GM12878 (cell line): ENCODE data around the gene RAET1E. TPM values are rescaled to one million over a fixed set of nuclear protein-coding genes. Genes with fewer than 3 reads are reported as not detected.
"Not testable (repeated sequence)": the region's sequence is repeated elsewhere in the genome, so short reads cannot be mapped to it uniquely, and the experiment has no call there.

Experiments used
- ATAC-seq: fragments of 200-7000 bp; cut with Tn5 transposase; 3 replicates; pipeline ENCODE4 v1.9.1; 2020; ENCODE audit warnings: mild to moderate bottlenecking, moderate library complexity
- BruUV-seq: library from RNA; stranded (reverse); fragments of 400-500 nt; replicated peaks from 2 replicates; lab custom pipeline; 2021; lab: Mats Ljungman, UMichigan
- CTCF ChIA-PET: fragments of 300-600 bp; sonication (Branson Sonifier 250); formaldehyde crosslinking; extraction: SDS; loops from one replicate; lab custom pipeline; 2021; ENCODE audit warnings: inconsistent platforms; lab: Yijun Ruan, JAX
- POLR2A ChIA-PET: fragments of 350-600 bp; formaldehyde crosslinking; extraction: SDS; loops from one replicate; lab custom pipeline; 2021; ENCODE audit warnings: inconsistent platforms; lab: Charles Lee
- RAD21 ChIA-PET: fragments of 300-600 bp; sonication (Branson Sonifier 250); formaldehyde crosslinking; loops from one replicate; lab custom pipeline; 2023; ENCODE audit warnings: antibody characterized with exemption; ENCODE audit not compliant: unreplicated experiment; lab: Charles Lee
- SMC1A ChIA-PET: fragments of 300-600 bp; sonication (Branson Sonifier 250); formaldehyde crosslinking; loops from one replicate; lab custom pipeline; 2023; ENCODE audit not compliant: unreplicated experiment, uncharacterized antibody; lab: Charles Lee
- DNase-seq: peaks from one replicate; pipeline ENCODE4 v3.0.0-alpha.2; 2011; ENCODE audit warnings: low read depth, low spot score
- FAIRE-seq: peaks from 3 replicates; lab custom pipeline; 2011; peaks lifted over from hg19 to GRCh38; lab: Jason Lieb, UNC
- H2AFZ ChIP-seq: 2 replicates; pipeline ENCODE4 v1.6.0; 2011; ENCODE audit warnings: low read depth, low read length, control low read depth; ENCODE audit not compliant: control insufficient read depth
- H3K27ac ChIP-seq: 2 replicates; pipeline ENCODE4 v1.5.1; 2011; ENCODE audit warnings: control low read depth; ENCODE audit not compliant: control insufficient read depth, insufficient read depth
- H3K27me3 ChIP-seq, 2 experiments: replicated peaks in 1 of 2; 2 replicates each; pipeline versions ENCODE4 v1.6.0 to v1.6.1; 2011; ENCODE audit warnings: low read length in 1 of 2; ENCODE audit not compliant: control insufficient read depth in 2 of 2, insufficient read depth in 2 of 2
- H3K36me3 ChIP-seq, 2 experiments: 2 replicates each; pipeline ENCODE4 v1.5.1; 2011; ENCODE audit warnings: low read length in 1 of 2; ENCODE audit not compliant: control insufficient read depth in 2 of 2, insufficient read depth in 2 of 2
- H3K4me1 ChIP-seq: 2 replicates; pipeline ENCODE4 v1.6.1; 2011; ENCODE audit warnings: mild to moderate bottlenecking, low read length, moderate library complexity, mixed read lengths; ENCODE audit not compliant: control insufficient read depth, insufficient read depth
- H3K4me2 ChIP-seq: 2 replicates; pipeline ENCODE4 v1.6.0; 2011; ENCODE audit warnings: control low read depth; ENCODE audit not compliant: control insufficient read depth, insufficient read depth
- H3K4me3 ChIP-seq: fragments of 200-600 bp; sonication (generic); 2 replicates; pipeline ENCODE4 v1.5.1; 2016
- H3K79me2 ChIP-seq: 2 replicates; pipeline ENCODE4 v1.6.0; 2011; ENCODE audit warnings: low read length; ENCODE audit not compliant: control insufficient read depth, insufficient read depth
- H3K9ac ChIP-seq: 2 replicates; pipeline ENCODE4 v1.8.0; 2011; ENCODE audit warnings: low read length, control low read depth, mixed read lengths; ENCODE audit not compliant: control insufficient read depth, insufficient read depth
- H3K9me3 ChIP-seq: replicated peaks from 3 replicates; pipeline ENCODE4 v1.5.1; 2011; ENCODE audit warnings: mild to moderate bottlenecking, low read length; ENCODE audit not compliant: control insufficient read depth, insufficient read depth
- H4K20me1 ChIP-seq: 2 replicates; pipeline ENCODE4 v1.6.0; 2011; ENCODE audit not compliant: control insufficient read depth, insufficient read depth
- CREM ChIP-seq: IDR thresholded peaks from 2 replicates; pipeline ENCODE4 v1.6.1; 2014; ENCODE audit warnings: antibody characterized with exemption, low read depth
- IRF4 ChIP-seq: IDR thresholded peaks from 2 replicates; pipeline ENCODE4 v1.6.1; 2011; ENCODE audit warnings: low read depth, low read length
- WGBS: methylation state at CpG from one replicate; pipeline ENCODE4 v1.1.6; 2016; ENCODE audit warnings: low lambda C conversion rate; ENCODE audit not compliant: insufficient replicate concordance, insufficient coverage; ENCODE audit errors: missing lambda C conversion rate; 5-methylcytosine and 5-hydroxymethylcytosine counted together
- in situ Hi-C: fragments of 300-500 bp; cut with MboI; formaldehyde crosslinking; loops from 9 replicates; pipeline ENCODE4 v1.14.3; 2018; ENCODE audit warnings: mixed read lengths
- intact Hi-C: fragments of 100-400 bp; cut with micrococcal nuclease; formaldehyde crosslinking; loops from one replicate; pipeline ENCODE4 v1.14.2; 2022; ENCODE audit not compliant: unreplicated experiment
- polyA plus RNA-seq, 11 experiments: library from polyadenylated mRNA; depleted of rRNA in 4 of 11; unstranded in 6 of 11; stranded (reverse) in 5 of 11; fragments of >200 nt; fragmentation: Nextera tagmentation in 4 of 11; fragmentation: Illumina TruSeq in 1 of 11; extraction: Ambion mirVana in 4 of 11; extraction: Trizol in 1 of 11; gene quantifications; 1 replicate in 1 of 11; 2 replicates in 10 of 11; pipeline versions ENCODE4 v1.2.1 to v1.2.3, GENCODE V29; 2011 to 2016; ENCODE audit warnings: inconsistent platforms in 2 of 11, missing spikeins in 2 of 11, low read depth in 1 of 11
- total RNA-seq, 4 experiments: library from RNA; depleted of rRNA in 3 of 4; stranded (reverse); fragments of >200 nt in 3 of 4; fragmentation: Illumina TruSeq in 1 of 4; extraction: Trizol in 1 of 4; gene quantifications; 2 replicates each; pipeline versions ENCODE4 v1.2.1 to v1.2.3, GENCODE V29; 2013 to 2021
- TF ChIP-seq, protein P1 (sequence below): fragments of 450-650 bp; formaldehyde crosslinking; IDR thresholded peaks from 2 replicates; pipeline ENCODE4 v1.4.0; 2020; ENCODE audit warnings: mild to moderate bottlenecking, moderate library complexity

Gene RAET1E
- total and polyA plus RNA-seq, 10 of the 15 experiments (the other 5 are each of a cell fraction or from before 2014, with no cell fraction given) = not detected

DNA sequence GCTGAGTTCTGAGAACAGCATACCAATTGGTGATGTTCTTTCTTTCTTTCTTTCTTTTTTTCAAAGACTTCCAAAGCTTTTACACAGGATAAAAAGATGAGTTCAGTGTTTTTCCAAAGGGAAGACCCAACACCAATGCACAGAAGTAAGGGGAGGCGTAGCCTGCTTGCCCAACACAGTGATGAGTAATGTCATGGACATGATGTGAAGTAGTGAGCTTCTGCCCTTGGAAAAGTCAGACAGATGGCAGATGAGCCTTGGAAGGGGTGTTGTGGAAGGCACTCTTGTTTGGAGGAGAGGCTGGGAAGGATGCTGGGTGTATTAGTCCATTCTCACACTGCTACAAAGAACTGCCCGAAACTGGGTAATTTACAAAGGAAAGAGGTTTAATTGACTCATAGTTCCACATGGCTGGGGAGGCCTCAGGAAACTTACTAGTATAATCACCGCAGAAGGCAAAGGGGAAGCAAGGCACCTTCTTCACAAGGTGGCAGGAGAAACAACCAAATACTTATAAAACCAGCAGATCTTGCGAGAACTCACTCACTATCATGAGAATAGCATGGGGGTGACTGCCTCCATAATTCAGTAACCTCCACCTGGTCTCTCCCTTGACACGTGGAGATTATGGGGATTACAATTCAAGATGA lies 46.3 kb downstream of the RAET1E start (continued):
- TF ChIP-seq, protein P1, sequence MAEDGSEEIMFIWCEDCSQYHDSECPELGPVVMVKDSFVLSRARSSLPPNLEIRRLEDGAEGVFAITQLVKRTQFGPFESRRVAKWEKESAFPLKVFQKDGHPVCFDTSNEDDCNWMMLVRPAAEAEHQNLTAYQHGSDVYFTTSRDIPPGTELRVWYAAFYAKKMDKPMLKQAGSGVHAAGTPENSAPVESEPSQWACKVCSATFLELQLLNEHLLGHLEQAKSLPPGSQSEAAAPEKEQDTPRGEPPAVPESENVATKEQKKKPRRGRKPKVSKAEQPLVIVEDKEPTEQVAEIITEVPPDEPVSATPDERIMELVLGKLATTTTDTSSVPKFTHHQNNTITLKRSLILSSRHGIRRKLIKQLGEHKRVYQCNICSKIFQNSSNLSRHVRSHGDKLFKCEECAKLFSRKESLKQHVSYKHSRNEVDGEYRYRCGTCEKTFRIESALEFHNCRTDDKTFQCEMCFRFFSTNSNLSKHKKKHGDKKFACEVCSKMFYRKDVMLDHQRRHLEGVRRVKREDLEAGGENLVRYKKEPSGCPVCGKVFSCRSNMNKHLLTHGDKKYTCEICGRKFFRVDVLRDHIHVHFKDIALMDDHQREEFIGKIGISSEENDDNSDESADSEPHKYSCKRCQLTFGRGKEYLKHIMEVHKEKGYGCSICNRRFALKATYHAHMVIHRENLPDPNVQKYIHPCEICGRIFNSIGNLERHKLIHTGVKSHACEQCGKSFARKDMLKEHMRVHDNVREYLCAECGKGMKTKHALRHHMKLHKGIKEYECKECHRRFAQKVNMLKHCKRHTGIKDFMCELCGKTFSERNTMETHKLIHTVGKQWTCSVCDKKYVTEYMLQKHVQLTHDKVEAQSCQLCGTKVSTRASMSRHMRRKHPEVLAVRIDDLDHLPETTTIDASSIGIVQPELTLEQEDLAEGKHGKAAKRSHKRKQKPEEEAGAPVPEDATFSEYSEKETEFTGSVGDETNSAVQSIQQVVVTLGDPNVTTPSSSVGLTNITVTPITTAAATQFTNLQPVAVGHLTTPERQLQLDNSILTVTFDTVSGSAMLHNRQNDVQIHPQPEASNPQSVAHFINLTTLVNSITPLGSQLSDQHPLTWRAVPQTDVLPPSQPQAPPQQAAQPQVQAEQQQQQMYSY = no peak
- TF ChIP-seq IRF4 = no peak
- TF ChIP-seq CREM = no peak

DNA sequence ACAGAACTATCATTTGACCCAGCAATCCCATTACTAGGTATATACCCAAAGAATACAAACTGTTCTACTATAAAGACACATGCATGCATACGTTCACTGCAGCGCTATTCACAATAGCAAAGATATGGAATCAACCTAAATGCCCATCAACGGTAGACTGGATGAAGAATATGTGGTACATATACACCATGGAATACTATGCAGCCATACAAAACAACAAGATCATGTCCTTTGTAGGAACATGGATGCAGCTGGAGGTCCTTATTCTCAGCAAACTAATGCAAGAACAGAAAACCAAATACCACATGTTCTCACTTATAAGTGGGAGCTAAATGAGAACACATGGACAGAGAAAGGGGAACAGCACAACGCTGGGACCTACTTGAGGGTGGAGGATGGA lies 49.6 kb downstream of the RAET1E start:
- RAD21 ChIA-PET, H3K27ac ChIP-seq, H4K20me1 ChIP-seq, H3K4me3 ChIP-seq, SMC1A ChIA-PET, H2AFZ ChIP-seq, H3K4me1 ChIP-seq, H3K36me3 ChIP-seq, H3K4me2 ChIP-seq, DNase-seq, H3K27me3 ChIP-seq, FAIRE-seq, H3K9me3 ChIP-seq, H3K79me2 ChIP-seq, intact Hi-C loops, ATAC-seq, BruUV-seq, H3K9ac ChIP-seq, POLR2A ChIA-PET: not testable (repeated sequence)
- in situ Hi-C loops = loop anchor here (10.0 kb wide), 1 partner anchor 166 kb away; no protein-coding TSS in a partner anchor
- CTCF ChIA-PET = interaction anchor here (0.6 to 2.8 kb wide), 2 partner anchors 10 to 13 kb away, joined by 3 to 18 read pairs; no protein-coding TSS in a partner anchor
- WGBS = 44% methylated on average over 4 of the region's 4 CpGs

Other genes starting within 250 kb of the RAET1E start
Only the 7 nearest of the 11 such genes appear.
- gene NUP43, start 151.6 kb downstream of the RAET1E start, total RNA-seq (2014; rRNA removed) = 25.9 and 29.5 TPM in 2 replicates
- gene NUP43, start 151.6 kb downstream of the RAET1E start, total RNA-seq (2014; rRNA removed; fragmentation: Illumina TruSeq; extraction: Trizol) = 31.9 and 32.2 TPM in 2 replicates
- gene NUP43, start 151.6 kb downstream of the RAET1E start, total RNA-seq (2021) = 34.8 and 44.5 TPM in 2 replicates
- 54.2 and 67.5 TPM in 2 replicates for gene NUP43, start 151.6 kb downstream of the RAET1E start, polyA plus RNA-seq (2011; rRNA removed)
- gene NUP43, start 151.6 kb downstream of the RAET1E start, polyA plus RNA-seq (2014; fragmentation: Illumina TruSeq; extraction: Trizol) = 29.6 and 36.2 TPM in 2 replicates
- 10 to 100 TPM in 1 of 2 experiments, 1 to 10 TPM in 1; 8.9 to 10.4 TPM for gene NUP43, start 151.6 kb downstream of the RAET1E start, polyA plus RNA-seq (2014; fragmentation: Nextera tagmentation; extraction: Ambion mirVana)
- 23.2 and 26.6 TPM in 2 replicates for gene NUP43, start 151.6 kb downstream of the RAET1E start, polyA plus RNA-seq (2014; rRNA removed)
- 10 to 100 TPM; 21.8 to 28.8 TPM for gene NUP43, start 151.6 kb downstream of the RAET1E start, polyA plus RNA-seq (2016; fragmentation: Nextera tagmentation; extraction: Ambion mirVana)
- gene PCMT1, start 148.4 kb downstream of the RAET1E start, total RNA-seq (2014; rRNA removed) = 45.1 and 48.7 TPM in 2 replicates
- 45.1 and 48.5 TPM in 2 replicates for gene PCMT1, start 148.4 kb downstream of the RAET1E start, total RNA-seq (2014; rRNA removed; fragmentation: Illumina TruSeq; extraction: Trizol)
- 53.0 and 56.0 TPM in 2 replicates for gene PCMT1, start 148.4 kb downstream of the RAET1E start, total RNA-seq (2021)
- 114 and 137 TPM in 2 replicates for gene PCMT1, start 148.4 kb downstream of the RAET1E start, polyA plus RNA-seq (2011; rRNA removed)
- gene PCMT1, start 148.4 kb downstream of the RAET1E start, polyA plus RNA-seq (2014; fragmentation: Illumina TruSeq; extraction: Trizol) = 49.4 and 62.3 TPM in 2 replicates
- 100 to 1,000 TPM in 1 of 2 experiments, 10 to 100 TPM in 1; 87.6 to 114 TPM for gene PCMT1, start 148.4 kb downstream of the RAET1E start, polyA plus RNA-seq (2014; fragmentation: Nextera tagmentation; extraction: Ambion mirVana)
- gene PCMT1, start 148.4 kb downstream of the RAET1E start, polyA plus RNA-seq (2014; rRNA removed) = 72.1 and 74.8 TPM in 2 replicates
- 100 to 1,000 TPM; 122 to 126 TPM for gene PCMT1, start 148.4 kb downstream of the RAET1E start, polyA plus RNA-seq (2016; fragmentation: Nextera tagmentation; extraction: Ambion mirVana)
- gene LRP11, start 33.8 kb downstream of the RAET1E start, total RNA-seq (2014; rRNA removed) = under 0.01 TPM in 1 of 2 replicates, not detected in the other
- gene LRP11, start 33.8 kb downstream of the RAET1E start, total RNA-seq (2014; rRNA removed; fragmentation: Illumina TruSeq; extraction: Trizol) = not detected in 2 replicates
- 0.05 and 0.23 TPM in 2 replicates for gene LRP11, start 33.8 kb downstream of the RAET1E start, total RNA-seq (2021)
- gene LRP11, start 33.8 kb downstream of the RAET1E start, polyA plus RNA-seq (2011; rRNA removed) = not detected in 2 replicates
- 0.01 TPM in 1 of 2 replicates, not detected in the other for gene LRP11, start 33.8 kb downstream of the RAET1E start, polyA plus RNA-seq (2014; fragmentation: Illumina TruSeq; extraction: Trizol)
- gene LRP11, start 33.8 kb downstream of the RAET1E start, polyA plus RNA-seq (2014; fragmentation: Nextera tagmentation; extraction: Ambion mirVana) = under 1 TPM in 1 of 2 experiments, not detected in 1; 0.04 TPM
- not detected in 2 replicates for gene LRP11, start 33.8 kb downstream of the RAET1E start, polyA plus RNA-seq (2014; rRNA removed)
- not detected for gene LRP11, start 33.8 kb downstream of the RAET1E start, polyA plus RNA-seq (2016; fragmentation: Nextera tagmentation; extraction: Ambion mirVana)
- not detected in 2 replicates for gene RAET1G, start 25.0 kb upstream of the RAET1E start, total RNA-seq (2014; rRNA removed)
- gene RAET1G, start 25.0 kb upstream of the RAET1E start, total RNA-seq (2014; rRNA removed; fragmentation: Illumina TruSeq; extraction: Trizol) = not detected in 2 replicates
- gene RAET1G, start 25.0 kb upstream of the RAET1E start, total RNA-seq (2021) = not detected in 2 replicates
- not detected in 2 replicates for gene RAET1G, start 25.0 kb upstream of the RAET1E start, polyA plus RNA-seq (2011; rRNA removed)
- gene RAET1G, start 25.0 kb upstream of the RAET1E start, polyA plus RNA-seq (2014; fragmentation: Illumina TruSeq; extraction: Trizol) = not detected in 2 replicates
- not detected for gene RAET1G, start 25.0 kb upstream of the RAET1E start, polyA plus RNA-seq (2014; fragmentation: Nextera tagmentation; extraction: Ambion mirVana)
- gene RAET1G, start 25.0 kb upstream of the RAET1E start, polyA plus RNA-seq (2014; rRNA removed) = not detected in 2 replicates
- not detected for gene RAET1G, start 25.0 kb upstream of the RAET1E start, polyA plus RNA-seq (2016; fragmentation: Nextera tagmentation; extraction: Ambion mirVana)
- gene ULBP2, start 43.9 kb upstream of the RAET1E start, total RNA-seq (2014; rRNA removed) = 0.11 and 0.23 TPM in 2 replicates
- 0.14 TPM in 1 of 2 replicates, not detected in the other for gene ULBP2, start 43.9 kb upstream of the RAET1E start, total RNA-seq (2014; rRNA removed; fragmentation: Illumina TruSeq; extraction: Trizol)
- not detected in 2 replicates for gene ULBP2, start 43.9 kb upstream of the RAET1E start, total RNA-seq (2021)
- 1.2 and 2.5 TPM in 2 replicates for gene ULBP2, start 43.9 kb upstream of the RAET1E start, polyA plus RNA-seq (2011; rRNA removed)
- 0.22 TPM in 1 of 2 replicates, not detected in the other for gene ULBP2, start 43.9 kb upstream of the RAET1E start, polyA plus RNA-seq (2014; fragmentation: Illumina TruSeq; extraction: Trizol)
- gene ULBP2, start 43.9 kb upstream of the RAET1E start, polyA plus RNA-seq (2014; fragmentation: Nextera tagmentation; extraction: Ambion mirVana) = under 1 TPM; 0.20 to 0.21 TPM
- gene ULBP2, start 43.9 kb upstream of the RAET1E start, polyA plus RNA-seq (2014; rRNA removed) = 0.08 TPM in 1 of 2 replicates, not detected in the other
- under 1 TPM; 0.16 to 0.71 TPM for gene ULBP2, start 43.9 kb upstream of the RAET1E start, polyA plus RNA-seq (2016; fragmentation: Nextera tagmentation; extraction: Ambion mirVana)
- not detected in 2 replicates for gene ULBP1, start 65.8 kb upstream of the RAET1E start, total RNA-seq (2014; rRNA removed)
- not detected in 2 replicates for gene ULBP1, start 65.8 kb upstream of the RAET1E start, total RNA-seq (2014; rRNA removed; fragmentation: Illumina TruSeq; extraction: Trizol)
- gene ULBP1, start 65.8 kb upstream of the RAET1E start, total RNA-seq (2021) = not detected in 2 replicates
- 0.10 and 0.12 TPM in 2 replicates for gene ULBP1, start 65.8 kb upstream of the RAET1E start, polyA plus RNA-seq (2011; rRNA removed)
- gene ULBP1, start 65.8 kb upstream of the RAET1E start, polyA plus RNA-seq (2014; fragmentation: Illumina TruSeq; extraction: Trizol) = 0.04 TPM in 1 of 2 replicates, not detected in the other
- under 1 TPM in 1 of 2 experiments, not detected in 1; 0.02 TPM for gene ULBP1, start 65.8 kb upstream of the RAET1E start, polyA plus RNA-seq (2014; fragmentation: Nextera tagmentation; extraction: Ambion mirVana)
- gene ULBP1, start 65.8 kb upstream of the RAET1E start, polyA plus RNA-seq (2014; rRNA removed) = not detected in 2 replicates
- not detected for gene ULBP1, start 65.8 kb upstream of the RAET1E start, polyA plus RNA-seq (2016; fragmentation: Nextera tagmentation; extraction: Ambion mirVana)
- not detected in 2 replicates for gene RAET1L, start 127.4 kb upstream of the RAET1E start, total RNA-seq (2014; rRNA removed)
- gene RAET1L, start 127.4 kb upstream of the RAET1E start, total RNA-seq (2014; rRNA removed; fragmentation: Illumina TruSeq; extraction: Trizol) = not detected in 2 replicates
- gene RAET1L, start 127.4 kb upstream of the RAET1E start, total RNA-seq (2021) = not detected in 2 replicates
- gene RAET1L, start 127.4 kb upstream of the RAET1E start, polyA plus RNA-seq (2011; rRNA removed) = not detected in 2 replicates
- gene RAET1L, start 127.4 kb upstream of the RAET1E start, polyA plus RNA-seq (2014; fragmentation: Illumina TruSeq; extraction: Trizol) = not detected in 2 replicates
- gene RAET1L, start 127.4 kb upstream of the RAET1E start, polyA plus RNA-seq (2014; fragmentation: Nextera tagmentation; extraction: Ambion mirVana) = not detected
- not detected in 2 replicates for gene RAET1L, start 127.4 kb upstream of the RAET1E start, polyA plus RNA-seq (2014; rRNA removed)
- not detected for gene RAET1L, start 127.4 kb upstream of the RAET1E start, polyA plus RNA-seq (2016; fragmentation: Nextera tagmentation; extraction: Ambion mirVana)